Activated T-cell treated with anti-CD3 and anti-CD28 coated beads, Interleukin-2, amount 50 U/mL, for 48 hours (primary cell): Measurements from ENCODE around the gene CXCR6.

ENCODE experiments used
- DNase-seq, 2 experiments: peaks; one replicate each; pipeline ENCODE4 v3.0.0-alpha.2; 2020

CXCR6 gene

DNA sequence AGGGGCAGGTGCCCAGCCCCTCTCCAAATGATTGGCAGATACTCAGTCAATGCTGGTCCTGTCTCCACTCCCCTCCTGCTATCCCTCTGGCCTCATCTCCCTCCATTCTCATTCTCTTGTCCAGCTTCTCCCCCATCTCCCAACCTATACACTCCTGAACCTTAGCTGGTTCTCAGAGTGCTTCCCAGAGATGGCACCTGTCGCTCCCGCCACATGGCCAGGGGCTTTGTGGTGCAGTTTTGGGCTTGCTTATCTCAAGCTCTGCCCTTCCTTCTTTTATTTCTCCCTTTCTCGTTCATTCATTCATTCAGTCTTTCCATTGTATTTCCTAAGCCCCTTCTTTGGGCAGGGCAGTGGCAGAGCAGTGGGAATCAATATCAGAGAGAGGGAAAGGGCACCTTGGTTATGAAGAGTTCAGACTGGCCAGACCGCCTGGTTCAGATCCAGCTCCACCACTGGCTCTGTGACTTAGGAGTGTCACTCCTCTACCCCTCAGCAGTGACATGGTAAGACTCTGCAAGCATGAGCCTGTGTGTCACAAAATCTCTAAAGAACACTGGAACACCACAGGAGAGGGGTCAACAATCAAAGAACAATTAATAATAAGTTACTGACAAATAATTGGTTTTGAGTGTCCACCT, 20.2 kb upstream of the CXCR6 start:
- peak in 1 of 2 experiments; percentile 15 for DNase-seq

DNA sequence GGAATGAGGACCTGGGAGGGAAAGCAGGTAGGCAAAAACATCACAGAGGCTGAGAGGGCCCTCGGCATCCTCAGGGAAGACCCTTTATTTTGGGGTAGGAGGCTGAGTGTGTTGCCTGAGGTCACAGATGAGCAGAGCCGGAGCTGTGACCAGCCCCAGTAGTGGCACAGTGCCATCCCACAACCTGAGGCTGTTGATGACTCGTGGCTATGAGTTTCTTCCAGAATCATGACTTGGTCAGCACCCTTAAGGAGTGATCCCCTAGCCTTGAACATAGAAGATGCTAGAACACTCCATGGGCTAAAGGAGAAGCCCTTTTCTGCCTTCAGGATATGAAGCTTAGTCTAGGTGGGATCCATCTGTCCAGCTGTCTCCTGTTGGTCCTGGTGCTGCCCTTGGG, 19.5 kb upstream of the CXCR6 start:
- DNase-seq: peak in 1 of 2 experiments; percentile 40

DNA sequence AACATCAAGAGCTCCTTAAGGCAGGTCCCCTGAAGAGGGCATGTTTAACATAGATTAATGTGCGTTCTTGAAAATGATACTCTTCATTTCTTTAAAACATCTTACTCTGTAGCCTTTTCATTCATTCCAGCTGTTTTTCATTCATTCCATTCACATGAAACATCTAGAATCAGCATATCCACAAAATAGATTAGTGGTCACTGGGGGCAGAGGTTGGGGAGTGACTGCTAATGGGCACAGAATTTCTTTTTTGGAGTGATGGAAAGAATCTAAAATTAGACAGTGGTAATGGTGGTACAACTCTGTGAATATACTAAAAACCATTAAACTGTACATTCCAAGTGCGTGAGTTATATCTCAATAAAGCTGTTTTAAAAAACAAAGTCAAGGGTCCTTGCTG, 15.4 kb upstream of the CXCR6 start:
- no peak for DNase-seq

DNA sequence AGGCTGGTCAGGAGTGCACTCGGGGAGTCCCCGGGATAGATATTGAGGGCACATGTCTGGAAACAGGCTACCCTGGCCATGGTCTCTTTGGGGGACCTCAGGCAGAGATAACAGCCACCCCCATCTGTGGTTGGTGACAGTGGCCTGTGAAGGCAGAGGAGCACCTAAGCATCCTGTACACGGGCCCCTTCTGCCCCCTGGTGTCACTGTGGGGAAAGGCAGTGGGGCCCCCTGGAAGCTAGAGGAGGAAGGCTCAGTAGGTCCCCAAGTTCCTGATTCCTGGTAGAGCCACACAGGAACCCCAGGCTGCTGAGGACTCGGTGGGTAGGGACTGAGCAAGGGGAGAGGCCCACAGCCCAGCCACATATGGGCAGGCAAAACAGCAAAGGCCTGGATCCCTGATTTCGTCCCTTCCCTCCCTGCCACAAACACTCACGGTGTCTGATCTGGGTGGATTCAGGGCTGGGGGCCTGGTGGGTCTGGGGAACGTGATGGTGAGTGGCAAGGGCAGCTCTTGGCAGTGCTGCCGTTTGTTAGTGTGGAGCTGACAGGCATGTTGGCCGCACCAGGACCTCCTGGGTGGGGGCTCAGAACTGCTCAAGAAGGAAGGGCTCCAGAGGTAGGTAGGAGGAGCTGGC, 14.1 kb upstream of the CXCR6 start:
- DNase-seq: peak; percentile 80 to 83

DNA sequence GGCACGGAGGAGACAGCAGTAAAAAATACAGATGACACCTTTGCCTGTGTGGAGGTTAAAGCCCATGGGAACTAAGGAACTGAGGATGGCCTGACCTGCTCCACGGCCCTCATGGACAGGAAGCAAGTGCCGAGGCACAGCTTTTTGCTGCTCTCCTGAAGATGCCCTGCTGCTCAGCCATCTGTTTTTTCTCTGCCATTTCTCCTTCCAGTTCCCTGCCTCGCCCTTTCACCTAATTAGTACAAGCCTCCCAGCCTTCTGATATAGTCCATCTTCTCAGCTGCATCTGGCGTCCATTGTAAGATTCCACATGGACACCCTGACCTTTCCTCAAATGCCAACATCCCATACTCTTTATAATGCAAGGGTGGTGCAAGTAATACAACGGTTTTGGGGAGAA, 11.8 kb upstream of the CXCR6 start:
- peak in 1 of 2 experiments; percentile 7 for DNase-seq

DNA sequence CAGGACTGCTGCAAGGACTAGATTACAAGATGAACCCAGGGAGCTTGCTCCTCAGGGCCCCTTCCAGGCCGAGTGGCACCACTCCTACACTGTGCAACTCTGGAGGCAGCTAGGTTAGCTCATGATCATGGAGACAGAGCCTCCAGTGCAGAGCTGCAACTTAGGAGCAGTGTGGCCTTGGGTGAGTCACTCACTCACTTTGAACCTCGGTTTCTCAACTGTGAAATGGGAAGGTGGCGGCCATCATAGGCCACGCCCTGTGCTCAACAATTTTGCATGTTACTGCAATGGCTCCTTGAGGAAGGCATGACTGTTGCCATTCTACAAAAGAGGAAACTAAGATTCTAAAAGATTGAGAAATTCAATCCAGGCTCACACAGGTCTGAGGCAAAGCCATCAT, 11.2 kb upstream of the CXCR6 start:
- peak; percentile 9 to 15 for DNase-seq

DNA sequence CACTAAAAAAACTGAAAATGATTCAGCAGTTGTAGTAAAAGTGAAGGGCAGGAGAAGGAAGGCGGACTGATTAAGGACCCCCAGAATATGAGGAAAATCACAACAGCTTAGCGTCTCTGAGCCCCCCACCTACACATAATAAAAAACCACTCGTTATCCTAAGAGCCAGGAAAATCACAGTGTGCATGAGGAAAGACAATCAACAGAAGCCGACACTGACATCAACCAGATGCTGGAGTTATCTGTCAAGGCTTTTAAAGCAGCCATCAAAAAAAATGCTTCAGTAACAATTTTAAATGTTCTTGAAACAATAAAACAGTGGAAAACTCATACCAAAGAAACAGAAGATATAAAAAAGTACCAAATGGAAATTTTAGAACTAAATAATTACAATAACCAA, 9.7 kb upstream of the CXCR6 start:
- no peak for DNase-seq

DNA sequence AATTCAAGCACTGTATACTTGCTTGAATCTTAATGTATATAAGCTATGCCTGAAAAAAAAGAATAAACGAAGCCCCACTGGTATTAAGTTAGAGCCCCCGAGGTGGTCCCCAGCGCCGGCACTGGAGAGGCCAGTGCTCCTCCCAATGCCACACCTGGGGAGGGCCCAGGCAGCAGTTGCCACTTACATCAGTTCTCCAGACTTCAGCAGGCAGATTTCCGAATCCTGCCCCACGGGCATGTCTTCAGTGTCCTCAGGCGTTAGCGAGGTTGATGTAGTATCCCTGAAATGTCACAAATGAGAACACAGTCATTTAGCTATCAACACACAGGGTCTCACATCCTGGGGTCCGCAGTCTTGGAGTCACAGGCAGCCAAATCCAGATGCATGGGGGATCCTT, 7.0 kb upstream of the CXCR6 start:
- no peak for DNase-seq

DNA sequence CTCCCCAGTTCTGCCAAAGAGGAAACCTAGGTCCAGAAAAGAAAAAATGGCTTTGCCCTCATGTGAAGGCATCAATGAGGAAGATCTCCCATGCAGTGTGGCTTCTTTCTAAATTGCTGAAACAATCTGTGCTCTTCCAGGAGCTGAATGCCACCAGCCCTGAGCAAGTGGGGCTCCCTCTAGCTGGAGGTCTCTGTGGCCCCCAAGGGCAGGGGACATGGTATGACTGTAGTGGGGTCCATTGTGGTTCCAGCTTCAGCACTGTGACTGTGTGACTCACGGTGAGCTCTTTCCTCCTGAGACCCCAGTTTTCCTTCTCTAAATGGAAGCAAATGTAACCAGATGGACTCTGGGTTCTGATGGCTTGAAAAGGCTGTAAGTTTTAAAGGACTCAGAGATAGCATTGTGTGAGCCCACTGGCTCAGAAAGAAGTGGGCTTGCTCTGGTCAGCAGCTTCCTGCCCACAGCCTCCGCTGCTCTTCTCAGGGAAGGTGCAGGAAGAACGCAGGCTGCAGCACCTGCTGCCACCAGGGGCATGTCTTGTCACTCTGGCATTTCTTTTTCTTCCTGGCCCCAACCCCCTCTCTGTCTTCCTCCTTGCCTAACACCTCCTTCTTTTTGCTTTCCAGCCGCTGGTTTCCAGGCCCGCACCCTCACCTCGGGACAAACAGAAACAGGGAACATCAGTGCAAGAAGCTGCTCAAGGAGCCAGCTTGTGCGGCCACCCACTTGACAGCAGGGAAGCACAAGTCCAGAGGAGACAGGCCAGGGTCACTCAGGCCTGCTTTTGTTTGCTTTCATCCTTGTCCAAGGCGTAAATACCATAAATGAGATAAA, 5.8 kb upstream of the CXCR6 start:
- peak; percentile 9 to 13 for DNase-seq

DNA sequence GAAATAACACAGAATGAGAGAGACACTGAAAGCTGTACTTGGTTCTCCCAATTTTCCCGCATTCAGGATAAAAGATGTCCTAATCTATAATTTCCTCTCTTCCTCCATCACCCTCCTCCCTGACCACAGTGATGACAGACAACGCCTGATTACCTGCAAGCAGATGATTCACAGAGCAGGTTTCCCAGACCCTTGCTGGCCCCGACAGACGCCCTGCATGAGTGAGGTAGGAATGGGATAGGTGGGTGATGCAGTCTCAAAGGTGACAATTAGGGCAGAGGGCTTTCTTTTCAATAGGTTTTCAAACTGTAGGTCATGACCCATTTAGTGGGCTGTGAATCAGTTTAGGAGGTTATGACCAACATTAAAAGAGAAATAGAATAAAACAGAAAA, 5.2 kb upstream of the CXCR6 start:
- DNase-seq: peak in 1 of 2 experiments; percentile 2

DNA sequence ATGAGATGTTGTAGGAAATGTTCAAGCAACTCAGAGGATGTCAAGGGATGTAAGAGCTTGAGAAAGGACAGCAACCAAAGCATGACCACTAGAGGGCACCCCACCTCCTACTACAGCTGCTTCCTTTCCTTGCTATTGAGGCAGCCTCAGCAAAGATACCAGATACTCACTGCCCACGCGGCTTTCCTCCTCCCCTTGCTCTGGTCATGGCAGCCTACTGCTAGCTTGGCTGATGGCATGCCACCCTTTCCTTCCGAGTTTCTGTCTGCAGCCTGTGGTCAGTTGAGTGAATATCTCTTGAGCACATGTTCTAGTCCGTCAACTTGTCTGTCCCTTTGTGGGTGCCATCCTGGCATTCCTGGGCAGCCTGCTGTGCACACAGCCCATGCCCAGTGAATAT, 4.4 kb upstream of the CXCR6 start:
- DNase-seq: peak; percentile 85 to 90

DNA sequence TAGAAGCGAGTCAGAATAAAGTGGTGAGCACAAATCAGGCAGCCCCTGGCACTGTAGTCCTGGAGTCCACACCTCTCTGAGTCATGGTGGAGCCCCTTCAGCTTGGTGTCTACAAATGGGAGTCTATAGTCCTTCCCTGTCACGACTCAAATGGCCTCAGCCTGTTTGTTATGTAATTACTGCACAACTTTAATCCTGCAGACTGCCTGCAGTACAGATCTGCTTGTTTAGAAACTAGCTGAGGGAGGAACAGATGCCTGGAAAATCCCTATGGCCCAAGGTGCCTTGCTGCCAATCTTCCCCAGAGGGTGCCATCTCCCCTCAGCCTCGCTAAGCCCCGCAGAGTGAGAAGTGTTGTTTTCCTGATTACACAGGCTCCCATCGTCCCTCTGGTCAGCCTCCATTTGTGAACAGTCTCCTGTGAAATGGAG, 3.9 kb upstream of the CXCR6 start:
- no peak for DNase-seq

DNA sequence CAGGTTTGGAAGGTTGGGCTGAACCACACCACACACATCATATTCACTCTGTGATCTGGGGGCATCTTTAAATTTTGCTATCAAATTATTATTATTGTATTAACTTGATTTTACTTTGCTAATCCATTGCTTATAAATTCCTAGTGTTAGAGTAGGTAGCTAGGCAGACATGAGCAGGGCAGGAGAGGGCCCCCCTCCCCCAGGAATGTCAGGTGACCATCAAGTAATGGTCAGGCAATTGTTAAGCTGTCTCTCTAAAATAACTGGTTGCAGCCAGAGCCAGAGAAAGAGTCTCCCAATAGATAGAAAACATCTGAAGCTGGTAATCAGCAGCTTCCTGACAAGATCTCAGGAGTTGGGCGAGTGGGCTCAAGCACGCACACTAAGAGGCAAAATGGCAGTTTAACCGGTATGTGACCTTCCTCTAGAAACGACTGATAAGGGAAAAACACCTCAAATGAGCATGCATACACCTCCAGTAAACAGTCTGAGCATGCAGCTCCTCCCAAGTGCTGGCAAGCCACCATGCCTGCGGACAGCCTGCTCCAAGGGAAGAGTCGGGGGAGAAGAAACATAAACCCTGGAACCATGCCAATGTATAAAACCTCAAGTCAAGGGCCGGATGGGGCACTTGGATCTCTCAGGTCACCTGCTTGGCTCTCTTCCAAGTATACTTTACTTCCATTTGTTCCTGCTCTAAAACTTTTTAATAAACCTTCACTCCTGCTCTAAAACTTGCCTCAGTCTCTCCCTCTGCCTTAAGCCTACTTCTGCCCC, 3.1 kb upstream of the CXCR6 start:
- DNase-seq: peak in 1 of 2 experiments; percentile 16

DNA sequence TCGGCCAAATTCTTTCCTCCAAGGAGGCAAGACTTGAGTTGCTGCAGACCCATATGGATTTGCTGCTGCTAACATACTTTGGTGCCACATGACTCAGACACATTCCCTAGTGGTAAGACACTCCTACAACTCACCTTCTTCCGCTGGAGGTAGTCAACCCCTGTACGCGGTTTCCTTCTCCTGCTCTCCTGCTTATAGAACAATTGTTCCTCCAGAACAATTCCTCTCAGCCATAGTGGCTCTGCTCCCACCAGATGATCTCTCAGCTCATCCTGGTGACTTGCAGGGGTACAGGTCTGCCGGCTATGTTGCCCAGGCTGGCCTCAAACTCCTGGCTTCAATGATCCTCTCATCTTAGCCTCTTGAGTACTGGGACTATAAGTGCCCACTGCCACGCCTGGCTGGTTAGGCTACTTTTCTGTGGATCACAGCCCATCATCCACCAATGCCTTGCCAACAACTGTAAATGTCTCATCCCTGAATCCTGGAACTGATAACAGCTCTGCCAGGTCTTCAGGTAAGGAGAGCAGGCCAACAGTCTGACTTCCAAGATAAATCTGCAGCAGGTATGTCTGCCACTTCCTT, 2.4 kb upstream of the CXCR6 start:
- peak in 1 of 2 experiments; percentile 16 for DNase-seq

DNA sequence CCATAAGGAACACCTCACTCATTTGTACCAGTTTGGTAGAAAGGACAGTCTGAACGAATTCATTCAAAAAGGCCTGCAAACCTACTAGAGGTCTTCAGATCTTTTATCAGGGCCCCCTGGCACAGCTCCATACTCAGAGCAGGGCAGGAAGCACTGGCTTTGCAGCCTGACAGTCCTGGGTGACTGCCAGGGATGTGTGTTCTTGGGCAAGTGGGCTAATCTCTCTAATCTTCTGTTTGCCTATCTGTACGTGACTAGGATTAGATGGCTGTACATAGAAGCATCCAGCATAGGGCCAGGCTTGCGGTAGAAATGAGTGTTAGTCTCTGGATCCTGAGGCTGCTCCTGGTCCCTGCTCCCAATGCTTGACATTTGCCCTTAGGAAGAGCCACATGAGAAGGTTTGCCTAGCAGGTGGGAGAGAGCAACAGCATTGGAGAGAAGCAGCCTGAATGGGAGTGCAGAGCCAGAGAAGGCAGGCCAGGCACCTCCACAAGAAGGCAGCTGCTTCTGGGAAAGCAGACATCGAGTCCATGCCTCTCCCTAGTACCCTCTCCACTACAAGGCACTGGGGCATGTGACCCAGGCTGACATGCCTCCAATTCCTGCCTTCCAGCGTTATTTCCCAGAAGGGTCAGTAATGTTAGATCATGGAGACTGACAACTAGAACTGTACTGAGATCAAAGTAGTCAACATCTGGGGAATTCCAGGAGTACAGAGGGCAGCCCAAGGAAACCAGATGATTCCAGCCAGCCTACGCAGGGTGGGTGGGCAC, 1.0 kb upstream of the CXCR6 start:
- peak in 1 of 2 experiments; percentile 20 for DNase-seq

DNA sequence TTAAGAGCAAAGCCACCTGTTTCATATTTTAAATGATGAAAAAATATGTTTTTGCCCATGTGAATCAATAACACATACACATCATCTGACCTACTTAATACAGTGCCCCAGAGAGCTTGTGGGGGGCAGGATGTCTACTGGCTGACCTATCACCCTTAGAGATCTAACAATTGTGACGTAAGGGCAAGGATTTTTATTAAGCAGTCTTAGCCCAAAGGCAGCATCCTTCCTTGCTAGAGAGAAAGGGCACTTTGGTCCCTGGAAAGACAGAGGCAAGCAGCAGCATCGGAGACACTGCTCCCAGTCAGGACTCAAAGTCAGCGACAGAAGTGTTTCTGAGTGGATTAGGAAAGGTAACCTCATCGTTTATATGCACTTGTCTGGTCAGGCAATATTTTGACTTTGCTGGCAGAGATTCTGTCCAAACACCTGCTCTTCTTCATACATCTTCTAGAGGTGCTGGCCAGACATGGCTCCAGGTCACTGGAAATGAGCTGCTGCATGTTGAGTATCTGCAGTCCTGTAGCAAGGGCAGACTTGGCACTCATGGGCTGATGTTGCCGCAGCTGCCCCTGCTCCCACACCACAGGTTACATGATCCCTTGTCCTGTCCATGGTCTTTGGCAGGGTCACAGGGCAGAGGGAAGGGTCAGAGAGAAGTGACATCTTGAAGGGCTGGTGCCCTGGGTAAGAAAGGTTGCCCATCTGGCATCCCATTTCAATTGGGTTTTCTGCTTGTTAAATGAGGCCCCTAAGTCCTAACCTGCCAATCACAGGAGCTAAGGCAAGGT, 1.8 kb downstream of the CXCR6 start:
- peak in 1 of 2 experiments; percentile 18 for DNase-seq

DNA sequence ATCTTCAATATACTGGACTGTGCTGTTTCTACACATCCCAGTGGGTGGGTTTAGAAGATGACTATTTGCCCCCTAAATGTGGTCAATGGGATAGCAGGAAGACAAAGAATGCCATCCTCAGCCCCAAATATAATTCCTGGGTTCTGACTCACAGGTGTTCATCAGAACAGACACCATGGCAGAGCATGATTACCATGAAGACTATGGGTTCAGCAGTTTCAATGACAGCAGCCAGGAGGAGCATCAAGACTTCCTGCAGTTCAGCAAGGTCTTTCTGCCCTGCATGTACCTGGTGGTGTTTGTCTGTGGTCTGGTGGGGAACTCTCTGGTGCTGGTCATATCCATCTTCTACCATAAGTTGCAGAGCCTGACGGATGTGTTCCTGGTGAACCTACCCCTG, 3.0 kb downstream of the CXCR6 start:
- DNase-seq: no peak

DNA sequence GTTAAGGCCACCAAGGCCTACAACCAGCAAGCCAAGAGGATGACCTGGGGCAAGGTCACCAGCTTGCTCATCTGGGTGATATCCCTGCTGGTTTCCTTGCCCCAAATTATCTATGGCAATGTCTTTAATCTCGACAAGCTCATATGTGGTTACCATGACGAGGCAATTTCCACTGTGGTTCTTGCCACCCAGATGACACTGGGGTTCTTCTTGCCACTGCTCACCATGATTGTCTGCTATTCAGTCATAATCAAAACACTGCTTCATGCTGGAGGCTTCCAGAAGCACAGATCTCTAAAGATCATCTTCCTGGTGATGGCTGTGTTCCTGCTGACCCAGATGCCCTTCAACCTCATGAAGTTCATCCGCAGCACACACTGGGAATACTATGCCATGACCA, 3.6 kb downstream of the CXCR6 start:
- peak in 1 of 2 experiments; percentile 24 for DNase-seq

DNA sequence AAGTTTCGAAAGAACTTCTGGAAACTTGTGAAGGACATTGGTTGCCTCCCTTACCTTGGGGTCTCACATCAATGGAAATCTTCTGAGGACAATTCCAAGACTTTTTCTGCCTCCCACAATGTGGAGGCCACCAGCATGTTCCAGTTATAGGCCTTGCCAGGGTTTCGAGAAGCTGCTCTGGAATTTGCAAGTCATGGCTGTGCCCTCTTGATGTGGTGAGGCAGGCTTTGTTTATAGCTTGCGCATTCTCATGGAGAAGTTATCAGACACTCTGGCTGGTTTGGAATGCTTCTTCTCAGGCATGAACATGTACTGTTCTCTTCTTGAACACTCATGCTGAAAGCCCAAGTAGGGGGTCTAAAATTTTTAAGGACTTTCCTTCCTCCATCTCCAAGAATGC, 4.1 kb downstream of the CXCR6 start:
- peak in 1 of 2 experiments; percentile 12 for DNase-seq

DNA sequence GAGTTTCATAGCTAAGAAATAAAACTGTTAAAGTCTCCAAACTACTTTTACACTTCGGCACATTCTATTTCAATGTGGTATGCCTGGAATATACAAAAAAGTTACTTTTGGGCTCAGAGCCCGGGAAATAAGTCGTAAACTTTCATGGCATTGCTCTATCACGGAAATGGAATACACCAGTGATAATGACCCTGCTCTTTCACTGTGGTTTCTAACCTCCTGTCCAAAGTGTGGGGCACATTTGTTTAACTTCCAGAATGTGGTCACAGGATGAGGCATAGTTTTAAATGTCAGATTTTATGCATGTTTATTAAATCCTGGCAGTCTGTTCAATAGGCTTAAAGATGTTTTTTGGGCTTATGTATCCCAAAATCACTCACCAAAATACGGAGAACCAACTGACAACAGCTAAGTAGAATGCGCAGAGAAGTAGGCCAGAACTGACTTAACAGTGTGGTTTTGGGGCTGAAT, 5.1 kb downstream of the CXCR6 start:
- no peak for DNase-seq

DNA sequence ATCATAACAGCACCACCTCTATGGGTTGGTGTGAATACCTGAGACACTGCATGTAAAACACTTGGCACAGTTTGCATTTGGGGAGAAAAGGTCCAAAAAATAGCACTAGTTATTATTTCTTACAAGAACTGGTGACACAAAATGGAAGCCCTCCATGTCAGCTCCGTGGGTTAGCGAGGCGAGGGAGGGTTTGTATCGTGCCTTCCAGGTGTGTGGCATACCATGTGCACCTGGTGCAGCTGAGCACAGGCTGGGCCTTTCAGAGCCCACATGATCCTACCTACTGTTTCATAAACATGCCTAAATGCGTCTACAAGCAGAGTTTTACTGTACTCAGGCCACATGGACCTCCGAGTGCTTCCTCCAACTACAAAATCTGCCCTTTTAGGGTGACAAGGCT, 5.6 kb downstream of the CXCR6 start:
- peak in 1 of 2 experiments; percentile 13 for DNase-seq
